HepG2 (cell line): Measurements from ENCODE around the gene SERTM1. TPM values are rescaled to one million over a fixed set of nuclear protein-coding genes. Genes with fewer than 3 reads are reported as not detected.

Experiments used
- ATAC-seq: fragments of 200-7000 bp; cut with Tn5 transposase; 3 replicates; pipeline ENCODE4 v1.9.1; 2020; ENCODE audit warnings: mild to moderate bottlenecking, moderate library complexity
- BruUV-seq: library from RNA; stranded (reverse); fragments of 400-500 nt; replicated peaks from 2 replicates; lab custom pipeline; 2021; lab: Mats Ljungman, UMichigan
- CTCF ChIA-PET: fragments of 300-600 bp; formaldehyde crosslinking; extraction: SDS; loops from one replicate; lab custom pipeline; 2021; ENCODE audit warnings: low total read pairs, inconsistent platforms, low intra/inter-chr PET ratio; lab: Yijun Ruan, JAX
- POLR2A ChIA-PET: fragments of 350-600 bp; sonication (Branson Sonifier 250); formaldehyde crosslinking; loops from one replicate; lab custom pipeline; 2020; ENCODE audit warnings: antibody characterized with exemption, inconsistent platforms; lab: Yijun Ruan, JAX
- DNase-seq: peaks from one replicate; pipeline ENCODE4 v3.0.0-alpha.2; 2015; ENCODE audit warnings: low spot score
- FAIRE-seq: peaks from 3 replicates; lab custom pipeline; 2011; peaks lifted over from hg19 to GRCh38; lab: Jason Lieb, UNC
- H2AFZ ChIP-seq: one replicate; pipeline ENCODE4 v1.6.1; 2011; ENCODE audit warnings: low read length, inconsistent platforms
- H3K27ac ChIP-seq: fragments of 300-600 bp; 3 replicates; pipeline ENCODE4 v1.8.0; 2011; ENCODE audit warnings: mixed run types, mild to moderate bottlenecking, mixed read lengths, low read length, inconsistent platforms; ENCODE audit not compliant: insufficient read depth; ENCODE audit errors: extremely low read length
- H3K27me3 ChIP-seq, 2 experiments: fragments of 200-600 bp in 1 of 2; 2 replicates in 1 of 2; 3 replicates in 1 of 2; pipeline versions ENCODE4 v1.6.0 to v1.8.0; 2011; ENCODE audit warnings: low read length in 2 of 2, mild to moderate bottlenecking in 2 of 2, moderate library complexity in 2 of 2, inconsistent platforms in 1 of 2; ENCODE audit not compliant: insufficient read depth in 2 of 2, control insufficient read depth in 1 of 2
- H3K36me3 ChIP-seq, 2 experiments: fragments of 200-600 bp in 1 of 2; replicated peaks in 1 of 2; 2 replicates in 1 of 2; 3 replicates in 1 of 2; pipeline versions ENCODE4 v1.5.1 to v1.8.0; 2011; ENCODE audit warnings: low read length in 2 of 2, inconsistent platforms in 1 of 2; ENCODE audit not compliant: insufficient read depth in 2 of 2, control insufficient read depth in 1 of 2
- H3K4me1 ChIP-seq: 2 replicates; pipeline ENCODE4 v1.5.1; 2012; ENCODE audit warnings: low read length, inconsistent platforms; ENCODE audit not compliant: insufficient read depth
- H3K4me2 ChIP-seq: 2 replicates; pipeline ENCODE4 v1.6.0; 2011; ENCODE audit warnings: low read depth, low read length, inconsistent platforms
- H3K4me3 ChIP-seq, 3 experiments: fragments of 200-600 bp in 1 of 3; sonication (generic), shearing (Covaris generic) in 1 of 3; replicated peaks in 1 of 3; 2 replicates each; pipeline ENCODE4 v1.5.1; 2011 to 2016; ENCODE audit warnings: low read length in 3 of 3, inconsistent platforms in 2 of 3, low read depth in 2 of 3, mild to moderate bottlenecking in 2 of 3, control low read depth in 1 of 3, mixed read lengths in 1 of 3; ENCODE audit not compliant: insufficient read depth in 1 of 3
- H3K79me2 ChIP-seq: one replicate; pipeline ENCODE4 v1.6.1; 2011; ENCODE audit warnings: low read length, inconsistent platforms; ENCODE audit not compliant: insufficient read depth
- H3K9ac ChIP-seq: 2 replicates; pipeline ENCODE4 v1.6.0; 2011; ENCODE audit warnings: mild to moderate bottlenecking, low read depth, low read length, inconsistent platforms; ENCODE audit not compliant: insufficient read depth
- H3K9me3 ChIP-seq: 2 replicates; pipeline ENCODE4 v1.5.1; 2012; ENCODE audit warnings: mild to moderate bottlenecking, low read length
- H4K20me1 ChIP-seq: 2 replicates; pipeline ENCODE4 v1.6.0; 2011; ENCODE audit warnings: inconsistent platforms, mild to moderate bottlenecking, low read length, moderate library complexity; ENCODE audit not compliant: insufficient read depth
- AGO1 ChIP-seq: fragments of 200-400 bp; formaldehyde crosslinking; IDR thresholded peaks from 2 replicates; pipeline ENCODE4 v1.6.1; 2017; ENCODE audit warnings: mild to moderate bottlenecking, low read depth, low read length, moderate library complexity; ENCODE audit not compliant: poor library complexity, severe bottlenecking
- ATF6 ChIP-seq: sonication (generic); formaldehyde crosslinking; conservative IDR thresholded peaks from 2 replicates; pipeline ENCODE4 v1.4.0; 2020; ENCODE audit warnings: missing genetic modification reagents
- FIP1L1 ChIP-seq: fragments of 200-400 bp; formaldehyde crosslinking; IDR thresholded peaks from 2 replicates; pipeline ENCODE4 v1.6.1; 2018; ENCODE audit warnings: low read depth, mild to moderate bottlenecking, low read length, moderate library complexity, borderline replicate concordance; ENCODE audit not compliant: insufficient read depth
- MEIS2 ChIP-seq: sonication (generic); formaldehyde crosslinking; IDR thresholded peaks from 2 replicates; pipeline ENCODE4 v1.9.0; 2021; ENCODE audit warnings: mild to moderate bottlenecking, missing genetic modification reagents
- MTA1 ChIP-seq: sonication (generic); formaldehyde crosslinking; IDR thresholded peaks from 2 replicates; pipeline ENCODE4 v1.4.0; 2020; ENCODE audit warnings: missing genetic modification reagents, mild to moderate bottlenecking, borderline replicate concordance
- MYNN ChIP-seq: sonication (generic); formaldehyde crosslinking; IDR thresholded peaks from 2 replicates; pipeline ENCODE4 v1.4.0; 2020; ENCODE audit warnings: mild to moderate bottlenecking, low read depth, missing genetic modification reagents
- NR1H2 ChIP-seq: sonication (generic); formaldehyde crosslinking; IDR thresholded peaks from 2 replicates; pipeline ENCODE4 v1.8.1; 2022; ENCODE audit warnings: low read depth, missing genetic modification reagents, borderline replicate concordance
- RAD21 ChIP-seq: fragments of 450-650 bp; formaldehyde crosslinking; IDR thresholded peaks from 2 replicates; pipeline ENCODE4 v1.5.0; 2020; ENCODE audit warnings: mild to moderate bottlenecking
- SATB2 ChIP-seq: sonication (generic); formaldehyde crosslinking; IDR thresholded peaks from 2 replicates; pipeline ENCODE4 v1.5.0; 2020; ENCODE audit warnings: missing genetic modification reagents
- SCMH1 ChIP-seq: sonication (generic); formaldehyde crosslinking; IDR thresholded peaks from 2 replicates; pipeline ENCODE4 v1.9.0; 2021; ENCODE audit warnings: missing genetic modification reagents, mild to moderate bottlenecking, borderline replicate concordance
- TARDBP ChIP-seq: sonication (generic); formaldehyde crosslinking; IDR thresholded peaks from 2 replicates; pipeline ENCODE4 v1.8.0; 2022; ENCODE audit warnings: mild to moderate bottlenecking, missing genetic modification reagents
- ZBTB49 ChIP-seq: sonication (generic); formaldehyde crosslinking; IDR thresholded peaks from 2 replicates; pipeline ENCODE4 v1.4.0; 2020; ENCODE audit warnings: missing genetic modification reagents, borderline replicate concordance
- ZNF597 ChIP-seq: sonication (generic); formaldehyde crosslinking; IDR thresholded peaks from 2 replicates; pipeline ENCODE4 v1.5.0; 2020; ENCODE audit warnings: missing genetic modification reagents
- ZNF878 ChIP-seq: sonication (generic); formaldehyde crosslinking; IDR thresholded peaks from 2 replicates; pipeline ENCODE4 v1.8.1; 2023; ENCODE audit warnings: mild to moderate bottlenecking, missing genetic modification reagents, moderate library complexity
- WGBS: methylation state at CpG from one replicate; pipeline ENCODE4 v1.1.6; 2017; ENCODE audit warnings: low lambda C conversion rate; 5-methylcytosine and 5-hydroxymethylcytosine counted together
- in situ Hi-C: cut with HindIII; loops from 2 replicates; pipeline ENCODE4 v1.10.0; 2017; ENCODE audit warnings: low pct_unique_long_range_greater_than_20kb; ENCODE audit not compliant: extremely low pct_ligation_motif_present
- intact Hi-C: fragments of 100-400 bp; cut with micrococcal nuclease; formaldehyde crosslinking; loops from one replicate; pipeline ENCODE4 v1.10.0; 2022; ENCODE audit not compliant: unreplicated experiment
- polyA plus RNA-seq, 8 experiments: library from polyadenylated mRNA; depleted of rRNA in 3 of 8; stranded (reverse) in 7 of 8; unstranded in 1 of 8; fragments of >200 nt; fragmentation: Illumina TruSeq in 4 of 8; extraction: Trizol in 4 of 8; gene quantifications; 2 replicates each; pipeline versions ENCODE4 v1.2.1 to v1.2.3, GENCODE V29; 2011 to 2016; ENCODE audit warnings: low read depth in 4 of 8, missing spikeins in 1 of 8, mixed read lengths in 1 of 8; ENCODE audit not compliant: insufficient read depth in 1 of 8
- total RNA-seq, 5 experiments: library from RNA; depleted of rRNA; stranded (reverse); fragments of >200 nt; fragmentation: Illumina TruSeq; extraction: Trizol; gene quantifications; 2 replicates each; pipeline ENCODE4 v1.2.3, GENCODE V29; 2016; ENCODE audit warnings: low read depth in 1 of 5

Gene SERTM1
- total and polyA plus RNA-seq, 2 of the 13 experiments (the other 11 are each of a cell fraction or from before 2014, with no cell fraction given), result not detected

GRCh38 chr13:36629057-36629385 lies 44.8 kb upstream of the SERTM1 start:
- 0% methylated on average over 2 of the region's 2 CpGs for WGBS
- no TSS peak for BruUV-seq
- intact Hi-C loops, result no loop called here

More at GRCh38 chr13:36629057-36629385, 44.8 kb upstream of the SERTM1 start:
- Histone ChIP-seq H3K9me3 (no peaks in the 10 kb centered on the region), H3K4me2 (no peak overlapping the region), H3K4me1 (no peaks in the 10 kb centered on the region), H3K27me3 (no peaks in the 10 kb centered on the region), H3K9ac (no peak overlapping the region), H3K36me3 (no peaks in the 10 kb centered on the region), H3K79me2 (no peaks in the 10 kb centered on the region), H3K4me3 (no peak overlapping the region), H3K27ac (no peak overlapping the region), H2AFZ (no peak overlapping the region), H4K20me1 (no peaks in the 10 kb centered on the region)
- POLR2A ChIA-PET, result no interaction called here
- ATAC-seq, result no peak
- CTCF ChIA-PET, result no interaction called here
- no peak for FAIRE-seq
- TF ChIP-seq ZBTB49 (no peak), MEIS2 (CRISPR knock-in tag) (no peak), FIP1L1 (no peak), RAD21 (CRISPR knock-in tag) (no peak), AGO1 (no peak), MYNN (CRISPR knock-in tag) (no peak), MTA1 (no peak), ATF6 (CRISPR knock-in tag) (no peak), ZNF878 (no peak), ZNF597 (CRISPR knock-in tag) (no peak), TARDBP (CRISPR knock-in tag) (no peak), SATB2 (no peak), SCMH1 (CRISPR knock-in tag) (no peak), NR1H2 (CRISPR knock-in tag) (no peak)
- DNase-seq, result no peak
- in situ Hi-C loops, result no loop called here
